HG03045 (cell line): ENCODE results near the gene CCDC102B.

ENCODE experiments used
- ATAC-seq: cut with Tn5 transposase; IDR thresholded peaks from one replicate; pipeline ENCODE4 v1.9.1; 2021; ENCODE audit warnings: mild to moderate bottlenecking, moderate library complexity; ENCODE audit not compliant: unreplicated experiment

Gene CCDC102B

GRCh38 chr18:69064063-69064462 is 266.2 kb downstream of the CCDC102B start:
- ATAC-seq, result no peak

GRCh38 chr18:69067048-69067447 is 269.2 kb downstream of the CCDC102B start:
- no peak for ATAC-seq

DNA sequence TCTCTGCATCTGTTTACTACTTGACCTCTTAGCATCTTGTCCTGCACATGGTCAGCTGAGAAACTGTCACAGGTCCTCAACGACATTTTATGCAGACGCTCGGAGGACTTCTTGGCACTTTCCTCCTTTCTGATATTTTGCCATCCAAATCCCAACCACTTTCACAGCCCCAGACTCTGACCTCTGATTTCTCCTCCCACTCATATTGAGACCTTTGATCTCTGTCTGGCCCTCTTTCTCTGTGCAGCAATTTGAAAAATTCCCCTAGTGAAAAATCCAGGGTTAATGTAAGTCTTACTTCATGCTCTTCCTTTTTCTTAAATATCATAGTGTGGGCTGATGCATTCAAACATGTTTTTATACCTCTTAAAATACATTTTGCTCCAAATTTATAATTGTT is 273.8 kb downstream of the CCDC102B start:
- ATAC-seq, result no peak

DNA sequence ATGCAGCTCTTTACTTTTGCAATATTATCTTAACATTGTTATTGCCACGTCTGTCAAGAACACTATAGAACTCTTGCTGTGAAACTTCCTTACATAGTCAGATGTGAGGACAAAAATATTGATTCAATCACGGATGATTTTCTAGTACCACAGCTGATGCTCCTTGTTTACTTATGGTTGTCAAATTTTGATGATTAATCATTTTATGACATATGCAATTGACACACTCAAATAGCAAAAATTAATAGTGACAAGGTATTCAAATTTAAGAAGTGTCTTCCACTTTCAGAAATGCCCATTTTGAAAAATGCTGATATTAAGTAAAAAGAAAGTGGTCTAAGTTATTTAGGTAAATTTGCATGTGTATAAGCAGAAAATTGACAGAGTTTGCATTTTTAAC is 284.0 kb downstream of the CCDC102B start:
- no peak for ATAC-seq

DNA sequence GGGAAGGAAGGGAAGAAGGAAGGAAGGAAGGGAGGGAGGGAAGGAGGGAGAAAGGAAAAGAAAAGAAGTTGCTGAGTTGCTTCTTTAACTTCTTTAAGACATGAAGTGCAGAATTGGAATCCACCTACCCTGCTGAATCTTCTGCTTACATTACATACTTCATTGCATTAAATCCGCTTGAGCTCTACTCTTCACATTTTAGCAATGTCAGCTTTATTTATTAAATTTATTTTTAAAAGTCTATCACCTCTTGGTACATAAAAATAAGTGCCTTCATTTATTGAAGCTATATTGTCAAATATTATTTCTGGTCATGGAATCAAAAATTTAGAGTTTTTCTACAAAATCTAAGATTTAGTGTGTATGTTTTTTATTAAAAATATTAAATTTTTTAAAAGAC is 284.6 kb downstream of the CCDC102B start:
- no peak for ATAC-seq

GRCh38 chr18:69085951-69086350 is 288.1 kb downstream of the CCDC102B start:
- no peak for ATAC-seq

GRCh38 chr18:69088973-69089372 is 291.1 kb downstream of the CCDC102B start:
- no peak for ATAC-seq

DNA sequence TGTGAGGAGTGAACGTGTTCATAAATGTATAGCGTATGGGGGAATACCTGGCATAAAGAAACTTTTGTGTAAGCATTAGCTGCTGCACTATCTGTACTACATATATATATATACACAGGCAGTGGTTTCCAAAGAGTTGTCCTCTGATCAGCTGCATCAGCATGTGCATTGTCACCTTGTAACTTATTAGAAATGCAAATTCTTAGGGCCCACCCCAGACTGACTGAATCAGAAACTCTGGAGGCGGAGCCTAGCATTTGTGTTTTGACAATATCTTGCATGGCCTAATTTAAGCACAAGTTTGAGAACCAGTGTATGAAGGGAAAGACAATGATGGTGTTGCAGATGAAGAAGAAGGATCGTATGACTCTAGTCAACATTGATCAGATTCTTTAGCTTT is 299.5 kb downstream of the CCDC102B start:
- peak; percentile 74 for ATAC-seq

DNA sequence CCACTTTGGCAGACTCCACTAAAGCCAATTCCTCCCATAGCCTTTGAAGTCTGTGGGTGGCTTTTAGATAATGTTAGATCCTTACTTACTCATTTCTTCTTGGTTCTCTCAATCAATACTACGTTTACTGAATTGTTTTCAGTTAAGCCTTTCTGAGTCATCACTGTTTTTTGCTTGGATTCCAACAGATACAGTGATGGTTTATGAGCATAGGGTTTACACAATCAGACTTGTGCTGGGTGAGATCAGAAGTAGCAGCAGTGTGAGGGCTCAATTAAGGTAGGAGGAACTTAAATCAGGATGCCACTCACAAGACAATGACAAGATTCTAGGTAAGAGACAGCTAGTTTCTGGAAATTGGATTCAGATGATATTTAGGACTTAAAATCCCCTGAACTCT is 305.1 kb downstream of the CCDC102B start:
- no peak for ATAC-seq
